Ovary (tissue), 3 donors: Measurements from ENCODE around the gene ISG20.

Source experiments
- CTCF ChIP-seq, 3 donors: fragments of 450-650 bp in 2 of 3; fragments of 200-600 bp in 1 of 3; IDR thresholded peaks; one replicate each; pipeline versions ENCODE4 v1.5.1 to v1.8.0; 2016 to 2022; ENCODE audit warnings: antibody characterized with exemption in 3 of 3, mild to moderate bottlenecking in 1 of 3
- EP300 ChIP-seq: sonication (generic); formaldehyde crosslinking; IDR thresholded peaks from one replicate; pipeline ENCODE4 v1.6.1; 2017; ENCODE audit warnings: antibody characterized with exemption
- POLR2A ChIP-seq: fragments of 450-650 bp; IDR thresholded peaks from one replicate; pipeline ENCODE4 v1.6.1; 2017; ENCODE audit warnings: antibody characterized with exemption, mild to moderate bottlenecking, moderate library complexity
- donor health status: DM: no; HTN: no; CAD: no.

- TF ChIP-seq EP300 (no peak), CTCF (IDR thresholded peaks at IDR 0.05) (no peak), POLR2A (no peak)
These were observed 18.0 kb downstream of the ISG20 start for GRCh38 chr15:88656760-88657221.
